Activated CD8-positive, alpha-beta memory T cell treated with anti-CD3 and anti-CD28 coated beads, Interleukin-2, amount 50 U/mL, for 4 hours (primary cell): ENCODE measurements around the gene FN1.
"Not testable (repeated sequence)": the region's sequence is repeated elsewhere in the genome, so short reads cannot be mapped to it uniquely, and the experiment has no call there.

ENCODE experiments used
- DNase-seq: peaks from one replicate; pipeline ENCODE4 v3.0.0-alpha.2; 2020

The FN1 gene

DNA sequence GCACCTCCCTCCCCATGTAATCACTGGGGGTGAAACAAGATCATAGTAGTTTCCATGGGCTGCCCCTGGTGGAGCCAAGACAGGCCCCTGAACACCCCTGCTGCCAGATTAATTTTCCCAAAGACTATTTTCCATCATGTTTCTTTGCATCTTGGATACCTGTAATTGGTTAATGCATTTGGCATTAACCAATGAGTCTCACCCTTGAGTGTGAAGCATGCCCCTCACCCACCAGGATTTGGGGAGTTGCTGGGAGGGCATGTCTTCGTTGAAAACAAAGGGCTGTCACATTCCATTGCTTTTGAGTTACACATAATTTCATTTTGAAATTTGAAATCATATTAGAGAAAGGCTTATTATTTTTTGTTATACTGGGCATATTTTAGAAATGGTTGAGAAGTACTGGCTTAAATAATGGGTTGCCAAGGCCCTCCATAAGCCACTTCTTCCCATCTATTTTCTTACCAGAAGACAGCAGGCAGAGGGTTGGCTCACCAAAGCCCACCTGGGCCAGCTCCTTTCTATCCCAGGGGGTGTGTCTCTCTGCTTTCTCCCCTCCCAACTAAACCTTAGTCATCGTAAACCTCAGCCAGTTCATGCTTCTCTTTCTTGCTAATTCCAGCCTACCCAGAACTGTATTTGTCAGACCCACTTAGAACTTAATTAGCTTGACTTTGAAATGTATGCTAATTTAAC is 72.3 kb downstream of the FN1 start:
- DNase-seq: no peak

DNA sequence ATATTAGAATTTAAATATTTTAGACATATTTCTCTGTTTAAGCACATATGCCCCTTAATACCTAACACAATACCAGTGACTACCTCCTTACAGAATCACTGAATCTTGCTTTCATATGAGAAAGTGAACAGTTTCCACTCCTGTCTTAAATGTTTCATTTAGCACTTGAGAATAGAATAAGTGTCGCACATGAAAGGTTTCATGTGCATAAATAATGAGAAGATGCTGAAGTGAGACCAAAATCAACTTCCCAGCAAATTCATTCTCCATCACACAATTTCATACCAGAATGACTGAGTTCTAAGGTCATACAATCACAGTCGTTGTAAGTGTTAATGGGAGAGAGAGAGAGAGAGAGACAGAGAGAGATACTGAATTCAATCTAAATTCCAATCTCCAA is 72.8 kb downstream of the FN1 start:
- no peak for DNase-seq

DNA sequence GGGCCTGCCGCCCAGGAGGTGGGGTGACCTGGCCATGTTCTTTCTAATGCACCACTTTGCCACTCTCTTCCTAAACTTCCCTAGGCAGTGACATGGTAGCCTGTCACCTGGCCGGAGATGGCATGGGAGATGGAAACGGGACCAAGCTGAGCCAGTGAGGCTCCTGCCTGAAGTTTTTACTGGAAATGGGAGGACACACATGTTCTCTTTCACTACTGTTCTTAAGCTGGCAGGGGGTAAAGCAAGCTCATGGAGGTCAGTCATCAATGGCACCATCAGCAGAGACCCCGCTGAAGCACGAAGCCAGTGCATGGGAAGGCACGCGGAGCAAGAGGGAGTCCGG is 73.3 kb downstream of the FN1 start:
- no peak for DNase-seq

DNA sequence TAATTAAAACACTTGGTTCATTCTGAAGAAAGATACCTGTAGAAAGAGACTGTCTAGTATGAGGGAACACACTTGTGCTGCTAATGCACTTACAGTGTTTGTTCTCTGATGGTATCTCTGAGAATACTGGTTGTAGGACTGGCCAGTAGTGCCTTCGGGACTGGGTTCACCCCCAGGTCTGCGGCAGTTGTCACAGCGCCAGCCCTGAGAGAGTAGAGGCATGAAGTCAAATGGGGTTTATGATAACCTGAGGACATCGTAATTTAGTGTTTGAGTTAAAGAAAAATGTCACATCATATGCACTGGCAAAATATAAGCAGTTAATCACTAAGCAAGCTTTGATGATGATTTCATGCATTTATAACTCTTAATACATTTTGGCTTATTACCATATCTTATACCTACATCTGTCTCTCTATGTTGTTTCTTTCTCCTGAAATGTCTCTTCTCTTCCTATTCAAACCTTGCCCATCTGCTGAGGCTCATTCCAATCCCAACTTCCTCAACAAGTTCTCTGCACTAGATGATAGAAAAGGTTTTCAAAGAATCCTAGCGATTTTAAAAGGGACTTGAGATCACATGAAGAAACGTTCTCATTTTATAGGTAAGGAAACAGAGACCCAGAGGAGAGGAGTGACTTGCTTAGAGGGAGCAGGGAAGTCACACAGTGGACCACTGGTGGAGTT is 73.8 kb downstream of the FN1 start:
- no peak for DNase-seq

DNA sequence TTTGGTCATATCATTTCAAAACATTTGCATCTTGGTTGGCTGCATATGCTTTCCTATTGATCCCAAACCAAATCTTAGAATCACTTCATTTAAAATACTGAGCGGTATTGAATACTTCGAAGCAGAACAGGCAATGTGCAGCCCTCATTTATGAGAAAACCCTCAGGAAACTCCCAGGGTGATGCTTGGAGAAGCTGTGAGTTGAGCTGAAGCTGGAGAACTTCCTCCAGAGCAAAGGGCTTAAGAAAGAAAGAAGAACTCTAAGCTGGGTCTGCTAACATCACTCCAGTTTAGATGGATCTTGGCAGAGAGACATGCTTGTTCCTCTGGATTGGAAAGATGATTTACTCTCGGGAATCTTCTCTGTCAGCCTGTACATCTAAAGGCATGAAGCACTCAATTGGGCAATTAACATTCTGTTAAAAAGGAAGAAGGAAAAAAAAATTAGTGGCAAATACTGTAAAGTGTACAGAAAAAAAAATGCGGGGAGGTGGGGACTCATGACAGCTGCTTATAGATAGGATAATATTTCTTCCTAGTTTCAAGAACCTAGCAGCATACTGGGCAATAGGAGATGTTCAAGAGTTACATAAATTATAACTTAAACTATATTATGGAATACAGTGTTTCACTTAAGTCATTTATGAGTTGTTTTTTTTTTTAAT is 74.5 kb downstream of the FN1 start:
- no peak for DNase-seq

DNA sequence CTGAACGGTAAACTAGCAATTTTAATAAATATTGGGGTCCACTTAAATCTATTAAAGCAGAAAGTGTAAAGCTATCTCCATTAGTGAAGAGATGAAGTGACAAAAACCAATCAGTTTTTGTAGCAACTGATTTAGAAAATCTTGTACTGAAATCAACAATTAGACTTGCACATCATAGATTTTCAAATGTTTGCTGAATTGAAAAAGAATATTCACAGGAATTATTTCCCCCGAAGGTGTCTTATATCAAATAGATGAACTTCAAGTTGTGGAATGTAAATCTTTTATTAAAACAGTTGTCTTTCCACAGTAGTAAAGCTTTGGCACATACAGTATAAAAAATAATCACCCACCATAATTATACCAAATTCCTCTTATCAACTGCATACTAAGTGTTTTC is 75.3 kb downstream of the FN1 start:
- DNase-seq: no peak

DNA sequence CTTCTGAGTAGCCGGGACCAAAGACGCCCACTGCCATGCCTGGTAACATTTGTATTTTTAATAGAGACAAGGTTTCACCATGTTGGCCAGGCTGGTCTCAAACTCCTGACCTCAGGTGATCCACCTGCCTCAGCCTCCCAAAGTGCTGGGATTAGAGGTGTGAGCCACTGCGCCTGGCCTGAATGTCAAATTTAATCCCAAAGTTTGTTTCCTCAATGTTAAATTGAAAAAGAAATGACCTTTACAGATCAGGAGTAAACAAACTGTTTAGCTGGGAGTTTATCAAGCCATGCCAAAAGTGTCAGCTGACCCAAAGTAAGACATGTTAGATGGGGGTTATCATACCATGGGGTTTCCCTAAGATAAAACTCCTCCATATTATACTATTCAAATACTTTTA is 75.8 kb downstream of the FN1 start:
- DNase-seq: not testable (repeated sequence)

DNA sequence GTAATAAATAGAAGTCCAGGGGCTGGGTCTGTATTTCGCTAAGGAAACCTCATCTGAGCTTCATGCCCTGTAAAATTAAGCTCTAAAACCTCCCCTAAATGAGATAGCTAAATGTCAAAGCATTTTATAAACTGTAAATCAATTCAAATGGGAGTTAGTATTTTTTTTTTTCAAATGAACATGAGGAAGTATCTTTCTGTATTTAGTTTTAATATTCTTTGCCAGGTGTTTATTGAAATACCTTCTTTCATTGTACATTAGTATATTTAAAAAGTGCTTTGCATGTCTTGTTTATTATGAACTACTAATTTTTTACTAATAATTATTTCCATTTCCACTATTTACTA is 76.3 kb downstream of the FN1 start:
- no peak for DNase-seq

DNA sequence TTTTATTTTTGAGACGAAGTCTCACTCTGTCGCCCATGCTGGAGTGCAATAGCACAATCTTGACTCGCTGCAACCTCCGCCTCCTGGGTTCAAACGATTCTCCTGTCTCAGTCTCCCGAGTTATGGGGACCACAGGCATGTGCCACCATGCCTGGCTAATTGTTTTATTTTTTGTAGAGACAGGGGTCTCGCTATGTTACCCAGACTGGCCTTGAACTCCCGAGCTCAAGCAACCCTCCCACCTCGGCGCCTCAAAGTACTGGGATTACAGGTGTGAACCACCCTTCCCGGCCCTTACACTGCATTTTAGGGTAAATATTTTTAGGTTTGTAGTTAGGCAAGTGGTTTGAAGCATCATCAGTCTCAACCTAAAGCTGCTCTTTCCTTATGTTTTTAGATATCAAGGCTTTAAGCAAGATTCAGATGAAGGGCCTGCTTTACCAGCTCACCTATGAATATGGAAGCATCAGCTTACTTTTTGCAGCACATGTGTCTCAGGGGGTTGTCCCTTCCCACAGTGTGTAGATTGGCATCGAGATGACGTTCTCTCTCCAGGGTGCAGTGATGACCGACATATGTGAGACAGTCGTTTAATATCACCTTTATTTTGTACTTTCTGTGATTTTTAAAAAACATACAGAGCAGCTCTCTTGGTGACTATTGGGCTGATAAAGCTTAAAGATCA is 76.8 kb downstream of the FN1 start:
- DNase-seq: no peak

DNA sequence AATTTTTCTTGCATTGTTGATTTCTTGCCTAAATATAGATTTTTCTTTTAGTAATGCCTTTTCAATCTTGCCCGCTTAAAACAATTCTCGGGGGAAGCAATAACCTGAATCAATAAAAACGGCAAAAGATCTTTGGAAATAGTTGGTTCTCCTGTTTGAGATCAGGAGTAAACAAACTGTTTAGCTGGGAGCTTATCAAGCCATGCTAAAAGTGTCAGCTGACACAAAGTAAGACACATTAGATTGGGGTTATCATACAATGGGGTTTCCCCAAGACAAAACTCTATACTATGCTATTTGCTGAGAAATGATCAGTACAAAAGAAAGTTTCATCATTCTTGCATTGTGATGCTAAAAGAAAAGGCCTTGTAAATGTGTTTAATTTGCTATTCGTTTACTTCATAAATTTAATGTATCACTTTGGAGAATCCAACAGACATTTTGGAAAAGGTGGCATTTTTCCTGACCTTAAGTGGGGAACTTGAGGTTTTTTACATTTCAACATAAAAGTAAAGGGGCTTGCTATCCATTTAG is 77.5 kb downstream of the FN1 start:
- DNase-seq: no peak

DNA sequence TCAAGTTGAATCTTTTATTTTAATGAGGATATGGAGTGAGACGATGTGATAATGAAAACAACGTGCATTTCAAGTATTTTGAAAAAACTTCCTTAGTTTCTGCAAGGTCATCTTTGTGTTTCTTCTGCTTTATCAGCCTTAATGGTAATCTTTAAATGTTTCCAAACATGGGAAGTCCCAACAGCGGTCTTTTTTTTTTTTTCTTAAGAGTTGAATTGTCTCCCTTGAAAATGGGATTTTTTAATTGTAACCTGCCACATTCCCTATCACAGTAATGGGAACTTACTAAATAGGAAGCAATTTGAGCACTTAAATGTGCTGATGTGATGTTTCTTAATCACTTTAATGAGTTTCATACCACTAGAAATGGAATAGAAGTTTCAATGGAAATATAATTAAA is 78.2 kb downstream of the FN1 start:
- no peak for DNase-seq

DNA sequence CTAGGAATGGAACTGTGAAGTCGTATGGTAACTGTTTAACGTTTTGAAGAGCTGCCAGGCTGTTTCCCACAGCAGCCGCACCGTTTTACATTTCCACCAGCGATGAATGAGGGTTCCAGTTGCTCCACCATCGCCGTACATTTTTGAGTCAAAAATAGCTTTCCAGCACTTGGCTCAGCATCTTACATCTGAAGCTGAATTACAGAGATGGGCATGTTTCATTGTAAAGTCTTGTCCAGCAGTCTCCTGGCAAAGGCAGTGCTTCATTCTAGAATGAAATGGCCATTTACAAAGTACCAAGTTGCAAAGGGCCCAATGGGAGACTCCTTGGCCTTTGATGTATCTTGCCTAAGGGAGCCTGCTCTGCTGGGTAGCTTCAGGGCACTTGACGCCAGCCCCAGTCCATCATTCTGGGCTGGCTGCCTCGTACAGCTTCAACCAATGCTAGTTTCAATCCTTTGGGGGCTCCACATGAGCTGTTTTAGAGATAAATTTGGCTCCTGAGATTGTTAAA is 78.9 kb downstream of the FN1 start:
- no peak for DNase-seq

DNA sequence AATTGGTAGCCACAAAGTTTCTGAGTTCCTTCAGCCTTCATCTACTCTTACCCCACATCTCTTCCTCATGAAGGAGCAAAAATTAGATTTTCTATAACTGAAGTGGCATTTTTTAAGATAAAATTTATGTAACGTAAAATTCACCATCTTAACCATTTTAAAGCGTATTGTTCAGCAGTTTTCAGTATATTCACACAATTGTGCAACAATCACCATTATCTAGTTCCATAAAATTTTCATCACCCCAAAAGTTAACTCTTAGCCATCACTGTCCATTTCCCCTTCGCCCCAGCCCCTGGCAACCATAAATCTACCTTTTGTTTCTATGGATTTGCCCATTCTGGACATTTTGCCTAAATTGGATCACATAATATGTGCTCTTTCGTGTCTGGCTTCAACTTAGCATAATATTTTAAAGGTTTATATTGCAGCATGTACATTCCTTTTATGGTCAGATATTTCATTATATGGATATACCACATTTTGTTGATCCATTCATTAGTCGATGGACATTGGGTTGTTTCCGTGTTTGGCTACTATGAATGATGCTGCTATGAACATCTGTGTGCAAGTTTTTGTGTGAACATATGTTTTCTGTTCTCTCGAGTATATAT is 79.4 kb downstream of the FN1 start:
- DNase-seq: no peak

DNA sequence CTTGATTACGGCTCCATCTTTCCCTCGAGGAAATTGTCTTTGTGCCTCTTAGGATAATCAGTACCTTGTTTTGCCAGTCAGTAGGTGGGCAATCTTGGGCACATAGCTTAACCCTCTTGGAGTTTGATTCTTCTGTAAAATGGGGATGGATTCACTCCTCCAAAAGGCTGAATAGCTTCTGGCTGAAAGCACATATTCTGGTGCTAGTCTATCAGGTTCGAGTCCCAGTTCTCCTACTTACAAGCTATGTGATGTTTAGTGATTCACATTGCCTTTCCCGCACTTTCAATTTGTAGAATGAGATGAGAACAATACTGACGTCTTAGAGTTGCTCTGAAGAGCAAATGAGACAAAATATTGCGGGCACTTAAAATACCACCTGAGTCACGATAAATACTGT is 80.1 kb downstream of the FN1 start:
- no peak for DNase-seq

DNA sequence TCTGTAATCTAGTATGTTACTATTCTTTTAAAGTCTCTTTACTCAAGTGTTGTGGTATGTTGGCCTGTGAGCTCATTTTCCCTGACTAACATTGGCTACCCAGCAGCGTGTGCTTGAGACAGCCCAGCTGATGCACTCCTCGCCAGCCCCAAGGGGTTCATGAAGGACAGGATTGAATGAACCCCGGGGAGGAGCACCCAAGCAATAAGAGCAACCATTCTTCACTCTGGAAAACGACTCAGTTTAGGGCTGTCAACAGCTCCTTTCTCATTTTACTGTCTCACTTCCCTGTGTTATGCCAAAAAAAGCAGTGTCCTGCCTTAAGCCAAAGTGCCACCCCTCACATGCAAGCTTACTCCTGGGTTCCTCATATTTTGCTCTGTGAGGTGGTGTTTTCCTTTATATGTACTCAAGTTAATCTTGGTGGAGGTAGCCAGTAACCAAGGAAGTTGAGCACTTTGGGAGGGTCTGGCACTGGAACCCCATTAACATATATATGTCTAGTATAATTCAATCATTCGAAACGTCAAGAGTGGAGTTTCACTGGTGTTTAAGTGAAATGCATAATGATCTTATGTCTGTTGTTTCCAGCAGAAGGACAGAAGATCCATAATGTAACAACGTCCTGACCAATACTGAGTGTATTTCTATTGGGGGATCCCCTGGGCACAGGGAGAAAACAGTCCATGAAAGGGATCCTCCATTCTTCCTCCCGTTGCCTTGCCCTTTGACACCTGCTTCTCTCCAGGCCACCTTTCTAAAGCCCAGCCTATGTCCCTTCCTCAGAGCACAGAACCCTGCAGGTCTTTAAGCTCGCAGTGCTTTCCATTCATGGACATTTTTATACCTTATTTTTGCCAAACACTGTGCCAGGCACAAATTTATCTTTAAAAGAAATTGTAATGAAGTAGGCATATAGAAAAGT is 80.8 kb downstream of the FN1 start:
- DNase-seq: no peak

DNA sequence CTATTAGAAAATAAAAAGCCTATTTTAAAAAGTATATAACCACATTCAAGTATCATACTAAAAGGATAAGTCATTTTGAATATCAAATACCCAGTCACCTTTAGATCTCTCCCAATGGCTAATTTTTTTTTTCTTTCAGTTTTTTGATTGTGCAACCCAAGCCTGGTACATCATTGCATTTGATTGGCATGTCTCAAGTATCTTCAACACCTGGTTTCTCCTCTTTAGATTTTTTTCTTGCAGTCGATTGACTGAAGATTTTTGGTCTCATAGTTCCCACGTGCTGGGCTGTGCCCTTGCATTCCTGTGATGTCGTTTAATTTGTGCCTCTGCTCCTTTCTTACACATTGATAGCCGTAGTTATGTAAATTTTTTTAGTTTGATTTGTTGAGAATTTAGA is 83.3 kb downstream of the FN1 start:
- no peak for DNase-seq

DNA sequence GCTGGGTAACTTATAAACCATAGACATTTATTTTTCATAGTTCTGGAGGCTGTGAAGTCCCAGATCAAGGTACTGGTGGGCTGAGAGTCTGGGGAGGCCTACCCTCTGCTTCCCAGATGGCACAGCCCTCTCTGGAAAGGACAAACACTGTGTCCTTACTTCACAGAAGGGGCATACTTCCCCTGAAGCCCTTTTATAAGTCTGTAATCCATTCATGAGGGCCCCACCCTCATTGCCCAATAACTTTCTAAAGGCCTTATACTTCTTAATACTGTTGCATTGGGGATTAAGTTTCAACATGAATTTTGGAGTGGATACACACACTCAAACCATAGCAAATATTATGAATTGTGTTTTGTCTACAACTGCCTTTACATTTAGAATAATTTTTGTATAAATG is 88.0 kb downstream of the FN1 start:
- DNase-seq: no peak

DNA sequence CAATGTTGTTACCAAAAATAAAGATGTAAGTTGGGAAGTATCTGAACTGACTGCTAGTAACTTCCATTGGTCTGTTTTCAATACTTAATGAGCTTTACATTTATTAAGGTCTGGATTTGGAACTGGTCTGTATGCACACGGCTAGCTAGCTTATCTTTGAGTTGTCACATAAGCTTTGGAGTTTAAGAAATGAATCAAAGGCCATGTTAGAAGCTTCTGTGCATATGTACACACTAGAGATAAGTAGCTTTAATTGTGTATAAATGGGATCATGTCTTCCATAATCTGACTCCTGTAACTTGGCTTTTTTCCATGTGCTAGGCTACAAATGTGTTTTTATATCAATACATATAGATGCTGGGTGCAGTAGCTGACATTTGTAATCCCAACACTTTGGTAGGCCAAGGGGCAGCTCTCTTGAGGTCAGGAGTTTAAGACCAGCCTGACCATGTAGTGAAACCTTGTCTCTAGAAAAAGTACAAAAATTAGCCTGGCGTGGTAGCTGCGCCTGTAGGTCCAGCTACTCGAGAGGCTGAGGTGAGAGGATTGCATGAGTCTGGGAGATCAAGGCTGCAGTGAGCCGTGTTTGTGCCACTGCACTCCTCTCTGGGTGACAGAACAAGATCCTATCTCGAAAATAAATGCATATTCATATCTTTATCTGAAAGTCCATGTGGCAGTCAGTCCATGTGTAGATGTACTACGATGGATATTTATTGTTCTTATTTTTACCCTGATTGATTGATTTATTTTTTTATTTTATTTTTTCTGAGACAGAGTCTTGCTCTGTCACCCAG is 96.8 kb downstream of the FN1 start:
- DNase-seq: no peak

DNA sequence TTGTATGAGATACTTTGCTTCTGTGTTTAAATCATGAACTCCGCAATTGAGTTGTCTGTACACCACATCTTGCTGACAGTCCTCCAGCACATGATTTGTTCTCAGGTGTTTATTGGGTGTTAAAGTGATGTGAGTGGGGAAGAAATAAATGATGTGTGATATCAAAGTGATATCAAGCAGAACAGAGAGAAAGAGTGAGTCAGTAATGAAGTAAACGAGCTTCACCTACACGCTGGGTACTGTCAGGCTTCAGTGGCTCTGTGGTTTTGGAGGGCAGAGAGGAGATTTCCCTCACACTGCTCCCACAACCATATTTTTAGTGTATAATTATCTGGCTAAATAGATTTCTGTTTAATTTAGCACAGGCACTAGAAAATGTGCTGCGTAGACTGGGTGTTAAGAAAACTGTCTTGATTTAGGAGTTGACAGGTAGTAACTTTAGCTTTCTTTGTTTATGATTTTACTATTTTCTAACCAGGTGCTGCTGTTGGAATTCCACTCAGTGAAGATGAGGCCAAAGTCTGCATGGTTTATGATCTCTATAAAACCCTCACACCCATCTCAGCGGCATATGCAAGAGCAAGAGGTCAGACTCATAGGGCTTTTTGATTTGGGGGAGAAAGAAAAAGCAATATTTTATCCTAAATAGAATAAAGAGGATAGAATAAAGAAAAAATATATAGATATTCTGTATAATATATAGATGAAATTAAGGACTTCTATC is 102.8 kb downstream of the FN1 start:
- DNase-seq: no peak

DNA sequence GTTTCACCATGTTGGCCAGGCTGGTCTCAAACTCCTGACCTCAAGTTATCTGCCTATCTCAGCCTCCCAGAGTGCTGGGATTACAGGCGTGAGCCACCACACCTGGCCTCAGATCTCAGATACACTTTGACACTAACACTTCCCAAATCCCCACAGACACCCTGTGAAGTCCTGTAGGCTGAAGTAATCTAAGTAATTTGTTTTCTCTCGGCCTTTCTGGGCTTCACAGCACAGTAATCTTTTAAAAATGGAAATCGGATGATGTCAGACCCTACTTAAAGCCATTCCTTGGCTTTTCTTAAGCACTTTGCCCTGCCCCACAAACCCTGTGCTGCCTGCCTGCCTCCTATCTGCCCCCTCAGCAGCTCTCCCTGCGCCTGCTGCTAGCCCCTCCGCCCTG is 107.8 kb downstream of the FN1 start:
- DNase-seq: no peak
